ENCODE measurements around the gene PPM1D.

DNA sequence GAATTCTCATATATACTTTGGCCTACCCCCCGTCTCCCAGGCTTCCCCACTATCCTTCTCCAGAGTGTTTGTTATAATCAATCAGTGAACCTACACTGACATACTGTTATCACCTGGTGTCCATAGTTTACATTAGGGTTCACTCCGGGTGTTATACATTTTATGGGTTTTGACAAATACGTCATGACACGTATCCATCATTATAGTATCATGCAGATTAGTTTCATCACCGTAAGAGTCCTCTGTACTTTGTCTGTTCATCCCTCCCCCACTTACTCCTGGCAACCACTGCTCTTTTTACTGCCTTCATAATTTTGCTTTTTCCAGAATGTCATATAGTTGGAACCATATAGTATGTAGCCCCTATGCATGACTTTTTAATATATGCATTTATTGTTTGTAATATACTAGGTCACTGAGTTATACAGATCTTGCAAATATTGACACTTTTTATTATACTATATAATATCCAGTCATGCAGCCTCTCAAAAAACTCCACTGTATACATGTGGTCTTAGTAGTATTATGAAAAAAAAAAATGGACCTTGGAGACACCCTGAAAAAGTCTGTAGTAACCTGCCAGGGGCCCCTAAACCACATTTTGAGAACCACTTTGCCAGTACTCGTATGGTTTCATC is 28.4 kb downstream of the PPM1D start:
- TF ChIP-seq, protein P1, sequence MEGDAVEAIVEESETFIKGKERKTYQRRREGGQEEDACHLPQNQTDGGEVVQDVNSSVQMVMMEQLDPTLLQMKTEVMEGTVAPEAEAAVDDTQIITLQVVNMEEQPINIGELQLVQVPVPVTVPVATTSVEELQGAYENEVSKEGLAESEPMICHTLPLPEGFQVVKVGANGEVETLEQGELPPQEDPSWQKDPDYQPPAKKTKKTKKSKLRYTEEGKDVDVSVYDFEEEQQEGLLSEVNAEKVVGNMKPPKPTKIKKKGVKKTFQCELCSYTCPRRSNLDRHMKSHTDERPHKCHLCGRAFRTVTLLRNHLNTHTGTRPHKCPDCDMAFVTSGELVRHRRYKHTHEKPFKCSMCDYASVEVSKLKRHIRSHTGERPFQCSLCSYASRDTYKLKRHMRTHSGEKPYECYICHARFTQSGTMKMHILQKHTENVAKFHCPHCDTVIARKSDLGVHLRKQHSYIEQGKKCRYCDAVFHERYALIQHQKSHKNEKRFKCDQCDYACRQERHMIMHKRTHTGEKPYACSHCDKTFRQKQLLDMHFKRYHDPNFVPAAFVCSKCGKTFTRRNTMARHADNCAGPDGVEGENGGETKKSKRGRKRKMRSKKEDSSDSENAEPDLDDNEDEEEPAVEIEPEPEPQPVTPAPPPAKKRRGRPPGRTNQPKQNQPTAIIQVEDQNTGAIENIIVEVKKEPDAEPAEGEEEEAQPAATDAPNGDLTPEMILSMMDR (IDR thresholded peaks at IDR 0.05; ENCODE audit: insufficient read depth, low read length, poor library complexity, severe bottlenecking), result no peak
- TF ChIP-seq EZH2phosphoT487 (conservative IDR thresholded peaks at IDR 0.05; ENCODE audit: low read length), result no peak
